NCI-H1417 (cell line): ENCODE measurements around the gene TRAPPC1.

Source experiments
- DNase-seq, 3 experiments: peaks; one replicate each; lab custom pipeline; 2025; lab: John Stamatoyannopoulos, UW

TRAPPC1 gene

GRCh38 chr17:7903154-7904103, 28.3 kb downstream of the TRAPPC1 start:
- peak in 2 of 3 experiments; percentile 2 to 77 for DNase-seq

GRCh38 chr17:7897773-7898172, 34.0 kb downstream of the TRAPPC1 start:
- peak in 1 of 3 experiments; percentile 37 for DNase-seq

- no peak for DNase-seq
Measured at GRCh38 chr17:7897090-7897489, 34.7 kb downstream of the TRAPPC1 start.

GRCh38 chr17:7894866-7895265, 36.9 kb downstream of the TRAPPC1 start:
- DNase-seq = no peak

- no peak for DNase-seq
Measured at GRCh38 chr17:7894226-7894625, 37.5 kb downstream of the TRAPPC1 start.

DNA sequence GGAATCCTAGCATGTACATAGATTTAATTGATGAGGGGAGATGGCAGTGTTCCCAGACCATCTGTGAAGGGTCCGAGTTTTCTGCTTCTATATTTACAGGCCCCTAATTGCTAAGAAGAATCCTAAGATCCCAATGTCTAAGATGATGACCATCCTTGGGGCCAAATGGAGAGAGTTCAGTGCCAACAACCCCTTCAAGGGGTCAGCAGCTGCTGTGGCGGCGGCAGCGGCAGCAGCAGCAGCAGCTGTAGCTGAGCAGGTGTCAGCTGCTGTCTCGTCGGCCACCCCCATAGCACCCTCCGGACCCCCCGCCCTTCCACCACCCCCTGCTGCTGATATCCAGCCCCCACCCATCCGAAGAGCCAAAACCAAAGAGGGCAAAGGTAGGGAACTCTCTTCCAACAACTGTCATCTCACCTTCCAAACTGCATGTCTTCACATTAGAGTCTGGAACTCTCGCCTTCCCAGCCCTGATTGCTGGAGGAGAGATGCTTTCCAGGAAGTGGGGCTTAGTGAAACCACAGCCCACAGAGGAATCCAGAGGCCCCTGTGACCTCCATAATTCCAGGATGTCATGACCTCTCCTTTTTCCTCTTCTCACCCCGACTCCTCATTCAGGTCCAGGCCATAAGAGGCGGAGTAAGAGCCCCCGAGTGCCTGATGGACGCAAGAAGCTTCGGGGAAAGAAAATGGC, 38.4 kb downstream of the TRAPPC1 start:
- DNase-seq = no peak

DNA sequence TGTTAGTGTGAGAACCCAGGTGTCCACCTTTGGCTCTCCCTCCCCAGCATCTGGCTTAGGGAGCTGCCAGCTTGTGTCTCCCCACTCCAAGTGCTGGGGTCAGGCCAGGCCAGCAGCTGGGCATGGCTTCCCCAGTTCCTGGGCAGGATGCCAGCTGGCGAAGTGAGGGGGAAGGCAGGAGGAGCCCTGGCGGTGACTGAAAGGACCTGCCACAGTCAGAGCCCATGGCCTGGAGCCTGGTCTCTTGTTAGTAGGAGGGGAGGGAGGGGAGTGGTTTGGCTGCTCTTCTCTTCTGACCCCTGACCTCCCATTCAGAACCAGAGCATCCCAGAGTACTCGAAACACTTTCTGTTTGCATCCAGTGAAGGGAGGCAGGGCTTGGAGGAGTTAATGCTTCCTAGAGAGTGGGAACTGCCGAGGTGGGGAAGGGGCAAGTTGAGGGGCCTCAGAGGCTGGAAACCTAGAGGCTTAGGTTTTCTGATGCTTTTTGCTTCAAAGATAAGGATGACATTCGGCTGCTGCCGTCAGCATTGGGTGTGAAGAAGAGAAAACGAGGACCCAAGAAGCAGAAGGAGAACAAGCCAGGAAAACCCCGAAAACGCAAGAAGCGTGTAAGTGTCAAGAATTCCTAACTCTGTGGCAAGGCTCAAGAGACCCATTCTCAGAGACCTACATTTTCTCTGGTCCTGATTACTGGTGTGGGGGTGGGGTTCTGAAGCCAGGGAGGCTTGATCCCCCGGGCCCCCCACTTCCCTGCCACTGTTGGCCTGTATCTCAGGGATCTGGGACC, 42.4 kb downstream of the TRAPPC1 start:
- DNase-seq = peak; percentile 79 to 95 (median 87)

DNA sequence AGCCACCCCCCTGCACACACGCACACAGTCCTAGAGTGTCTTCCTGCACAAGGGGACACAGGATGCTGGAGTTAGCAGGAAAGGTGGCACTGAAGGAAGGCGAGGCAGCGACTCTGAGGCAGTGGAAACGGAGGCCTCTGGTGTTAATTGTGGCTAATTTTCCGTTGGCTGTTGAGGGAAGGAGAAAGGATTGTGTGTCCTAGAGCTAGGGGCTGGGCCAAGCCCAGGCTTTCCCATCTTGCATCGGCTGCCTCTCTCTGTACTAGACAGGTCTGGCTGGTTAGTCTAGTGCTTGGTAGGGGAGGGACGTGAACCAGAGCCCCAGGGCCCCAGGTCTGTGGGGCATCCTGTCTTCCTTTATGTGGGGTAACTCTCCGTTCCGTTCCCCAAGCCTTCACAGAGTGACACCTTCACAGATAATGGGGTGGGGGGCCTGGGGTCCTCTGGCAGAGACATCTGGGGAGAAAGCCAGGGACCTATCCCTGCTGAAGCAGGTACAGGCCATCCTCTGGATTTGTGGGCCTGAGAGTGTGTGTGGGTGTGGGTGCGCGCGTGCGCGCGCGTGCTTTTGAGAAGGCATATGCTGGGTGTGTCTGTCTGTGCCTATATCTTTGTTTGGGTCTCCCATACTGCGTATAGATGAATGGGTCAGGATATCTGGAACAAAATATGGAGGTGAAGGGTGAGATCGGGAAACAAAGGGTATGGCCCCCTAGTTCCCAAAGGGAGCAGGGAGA, 43.4 kb downstream of the TRAPPC1 start, which contains the start of gene CHD3:
Gene CHD3, plus strand, starts transcription at position 606 of the 737 bp plus-strand sequence. CDS start 212 bp downstream, outside the sequence.
- DNase-seq = peak; percentile 3 to 74 (median 68)

DNA sequence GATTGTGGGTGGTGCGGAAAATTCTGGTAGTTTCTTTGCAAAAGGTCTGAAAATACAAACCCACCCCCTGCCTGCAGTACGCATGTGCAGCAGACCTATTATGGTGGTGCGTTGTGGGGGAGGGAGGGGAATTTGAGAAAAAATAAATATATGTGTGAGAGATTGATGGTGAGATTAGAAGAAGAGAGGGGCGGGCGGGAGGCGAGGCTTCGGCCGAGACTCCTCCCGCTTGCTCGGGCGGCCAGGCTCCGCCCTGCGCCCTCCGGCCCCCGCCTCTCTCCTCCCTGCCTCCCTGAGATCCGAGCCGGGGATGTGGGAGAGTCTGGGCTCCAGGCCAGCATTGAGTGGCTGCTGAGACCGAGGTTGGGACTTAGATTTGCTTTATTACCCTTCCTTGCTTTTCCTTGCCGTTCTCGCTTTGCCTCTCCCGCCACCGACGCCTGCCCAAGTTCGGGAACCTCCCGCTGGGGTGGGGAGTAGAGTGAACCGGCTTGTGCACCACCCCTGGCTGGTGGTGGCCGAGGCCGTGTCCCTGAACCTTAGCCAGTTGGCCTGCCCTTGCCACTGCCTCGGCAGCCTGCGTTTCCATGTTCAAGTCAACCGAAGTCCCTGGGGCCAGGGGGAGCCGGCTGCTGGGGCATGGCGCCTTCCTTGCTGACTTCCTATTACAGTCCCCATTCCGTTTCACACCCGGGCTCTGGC, 44.1 kb downstream of the TRAPPC1 start:
- DNase-seq = peak; percentile 89 to 96 (median 89)

GRCh38 chr17:7887038-7887481, 44.7 kb downstream of the TRAPPC1 start:
- DNase-seq = peak in 1 of 3 experiments; percentile 71

DNA sequence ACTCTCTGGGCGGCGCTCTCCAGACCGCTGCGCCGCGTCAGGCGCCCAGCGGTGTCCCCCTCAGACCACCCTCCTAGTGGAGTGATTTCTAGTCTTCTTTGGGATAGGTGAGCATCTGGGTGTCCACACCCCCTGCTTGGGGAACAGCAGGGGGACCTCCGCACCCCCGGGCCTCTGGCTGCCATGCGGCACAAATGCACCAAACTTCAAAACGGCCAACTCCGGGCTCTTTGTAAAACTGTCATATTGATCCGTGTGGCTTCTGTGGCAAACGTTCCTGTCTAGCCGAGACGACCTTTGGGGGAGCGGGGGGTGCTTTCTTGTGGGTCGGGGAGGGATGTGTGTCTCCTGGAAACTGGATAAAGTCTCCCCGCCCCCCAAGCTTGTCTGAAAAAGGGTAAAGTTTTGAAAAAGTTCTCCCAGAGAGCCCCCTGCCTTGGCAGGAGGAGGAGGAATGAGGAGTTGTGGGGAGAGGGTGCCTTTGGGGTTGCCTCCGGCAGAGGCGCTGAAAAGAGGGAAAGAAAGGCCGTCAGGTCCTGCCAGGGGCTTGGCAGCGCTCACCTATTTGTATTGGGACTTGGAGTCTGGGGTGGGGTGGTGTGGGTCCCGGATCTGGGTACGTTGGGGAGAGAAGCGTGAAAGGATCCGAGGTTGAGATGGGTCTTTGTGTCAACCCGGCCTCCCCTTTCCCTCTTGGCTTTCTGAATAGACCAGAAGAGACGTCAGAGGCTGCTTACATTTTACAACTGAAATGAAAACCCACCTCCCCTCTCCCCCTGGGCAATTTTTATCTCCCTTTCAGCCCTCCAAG, 45.3 kb downstream of the TRAPPC1 start:
- DNase-seq = peak; percentile 34 to 71 (median 53)

DNA sequence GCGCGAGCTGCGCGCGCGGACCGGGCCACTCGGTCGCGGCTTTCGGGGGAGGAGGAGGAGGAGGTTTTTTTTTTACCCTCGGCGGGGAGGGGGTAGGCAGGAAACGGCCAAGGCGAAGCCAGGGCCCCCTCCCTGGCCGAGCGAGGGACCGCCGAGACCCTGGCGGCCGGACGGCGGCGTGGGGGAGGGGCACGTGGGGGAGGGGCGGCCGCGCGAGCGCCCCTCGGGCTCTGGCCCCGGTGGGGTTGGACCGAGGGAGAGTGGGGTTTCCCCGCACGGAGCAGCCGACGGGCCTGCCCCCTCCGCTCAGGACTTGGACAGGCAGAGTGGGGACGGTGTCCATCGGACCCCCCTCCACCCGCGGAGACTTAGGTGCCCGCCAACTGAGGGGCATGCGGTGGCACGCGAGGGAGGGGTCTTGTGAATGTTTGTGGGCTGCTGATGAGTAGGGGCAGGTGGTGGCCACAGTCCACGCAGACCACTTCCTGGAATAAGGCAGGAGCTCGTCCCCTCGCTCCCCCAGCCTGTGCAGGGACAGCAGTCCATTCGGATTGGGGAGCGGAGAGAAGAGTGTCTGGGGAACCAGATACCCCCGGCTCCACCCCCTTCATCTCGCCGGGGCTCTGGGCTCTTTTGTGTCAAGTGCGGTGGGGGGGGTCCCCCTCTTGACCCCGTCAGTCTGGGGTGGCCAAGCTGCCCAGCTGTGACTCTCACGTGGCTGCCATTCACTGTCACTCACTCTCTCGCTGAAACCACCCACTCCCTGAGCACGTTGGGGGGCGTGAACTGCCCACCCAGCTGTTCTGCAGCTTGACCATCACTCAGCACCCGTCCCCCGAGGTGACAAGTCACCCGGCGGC, 46.1 kb downstream of the TRAPPC1 start:
- peak; percentile 13 to 80 (median 58) for DNase-seq

DNA sequence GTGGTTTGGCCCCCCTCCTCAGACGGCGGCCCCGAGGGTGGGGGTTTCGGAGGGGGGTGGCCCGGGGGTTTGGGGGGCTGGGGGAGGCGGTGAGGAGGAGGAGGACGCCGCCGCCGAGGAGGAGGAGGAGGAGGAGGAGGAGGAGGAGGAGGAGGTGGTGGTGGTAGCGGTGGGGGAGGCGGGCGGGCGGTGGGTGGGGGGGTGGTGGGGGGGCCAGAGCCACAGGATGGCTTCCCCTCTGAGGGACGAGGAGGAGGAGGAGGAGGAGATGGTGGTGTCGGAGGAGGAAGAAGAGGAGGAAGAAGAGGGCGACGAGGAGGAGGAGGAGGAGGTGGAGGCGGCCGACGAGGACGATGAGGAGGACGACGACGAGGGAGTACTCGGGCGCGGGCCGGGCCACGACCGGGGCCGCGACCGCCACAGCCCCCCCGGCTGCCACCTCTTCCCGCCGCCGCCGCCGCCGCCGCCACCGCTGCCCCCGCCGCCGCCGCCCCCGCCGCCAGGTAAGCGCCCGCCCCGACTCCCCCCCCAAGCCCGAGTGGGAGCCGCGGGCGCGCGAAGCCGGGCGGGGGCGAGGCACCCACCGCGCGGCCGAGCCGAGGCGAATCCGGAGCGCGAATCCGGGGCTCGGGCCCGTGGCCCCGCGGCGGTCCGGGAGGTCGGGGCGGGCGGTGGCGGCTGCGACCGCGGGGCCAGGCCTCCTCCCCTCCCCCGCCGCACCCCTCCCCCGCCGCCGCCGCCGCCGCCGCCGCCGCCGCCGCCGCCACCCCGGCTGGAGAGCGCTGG, 47.0 kb downstream of the TRAPPC1 start:
- peak in 2 of 3 experiments; percentile 18 to 37 for DNase-seq

DNA sequence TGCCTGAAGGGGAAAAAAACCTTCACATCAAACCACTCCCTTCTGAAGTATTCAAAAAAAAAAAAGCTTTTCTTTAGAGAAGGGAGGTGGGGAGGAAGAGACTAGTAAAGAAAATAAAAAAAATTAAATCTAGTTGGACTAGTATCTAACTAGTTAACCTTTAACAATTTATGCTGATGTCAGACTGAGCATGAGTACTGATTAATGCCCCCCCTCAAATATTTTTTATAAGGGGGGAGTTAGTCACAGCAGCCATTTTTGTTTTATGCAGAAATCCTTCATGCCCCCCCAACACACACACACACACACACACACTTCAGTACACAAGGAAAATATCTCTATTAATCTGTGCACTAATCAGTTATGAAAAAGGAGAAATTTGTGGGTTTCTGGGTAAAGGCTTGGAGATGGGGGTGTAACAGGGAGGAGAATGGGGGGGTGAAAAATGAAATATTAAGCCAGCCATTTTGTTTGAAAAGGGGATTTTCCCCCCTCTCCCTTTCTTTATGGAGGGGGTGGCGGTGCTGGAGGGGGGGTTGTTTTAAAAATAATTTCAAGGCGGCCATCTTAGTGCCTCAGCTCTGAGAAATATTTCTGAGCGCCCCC, 47.9 kb downstream of the TRAPPC1 start:
- DNase-seq = peak in 2 of 3 experiments; percentile 6 to 43

- DNase-seq = no peak
Measured at GRCh38 chr17:7882629-7883028, 49.1 kb downstream of the TRAPPC1 start.

DNA sequence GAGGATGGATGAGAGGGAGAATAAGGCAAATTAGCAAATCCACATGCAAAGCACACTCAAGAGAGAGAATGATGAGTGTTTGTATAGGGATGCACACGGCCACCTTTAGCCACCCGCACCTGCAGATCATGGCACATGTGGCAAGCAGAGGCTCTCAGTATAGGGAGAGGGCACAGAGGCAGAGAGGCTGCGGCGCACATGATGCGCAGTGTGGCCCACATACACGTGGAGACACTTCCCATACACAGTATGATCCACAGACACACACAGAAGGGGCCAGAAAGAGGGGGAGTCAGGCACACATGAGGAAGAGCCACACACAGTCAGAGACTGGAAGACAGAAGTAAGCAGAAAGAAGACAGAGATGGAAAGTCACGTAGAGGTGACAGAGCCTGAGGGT, 49.7 kb downstream of the TRAPPC1 start:
- peak; percentile 17 to 74 (median 35) for DNase-seq
